SK-N-SH (cell line): ENCODE measurements around the gene SYNM. TPM values are rescaled to one million over a fixed set of nuclear protein-coding genes. Genes with fewer than 3 reads are reported as not detected.

ENCODE experiments used
- CTCF ChIA-PET: fragments of 300-600, 350-600 bp; formaldehyde crosslinking; extraction: SDS; loops from one replicate; lab custom pipeline; 2021; lab: Yijun Ruan, JAX
- POLR2A ChIA-PET: fragments of 350-600 bp; sonication (Branson Sonifier 250); formaldehyde crosslinking; extraction: SDS; loops from one replicate; lab custom pipeline; 2020; ENCODE audit warnings: antibody characterized with exemption, inconsistent platforms; lab: Yijun Ruan, JAX
- DNase-seq: peaks from one replicate; pipeline ENCODE4 v3.0.0; 2012
- H2AFZ ChIP-seq: fragments of 200-600 bp; sonication (generic); 2 replicates; pipeline ENCODE4 v1.8.1; 2016; ENCODE audit warnings: antibody characterized with exemption, mild to moderate bottlenecking, low read depth
- H3F3A ChIP-seq: fragments of 200-600 bp; sonication (generic); replicated peaks from 2 replicates; pipeline ENCODE3; 2016; ENCODE audit warnings: antibody characterized with exemption, mild to moderate bottlenecking; ENCODE audit not compliant: insufficient read depth
- H3K27ac ChIP-seq, 2 experiments: fragments of 200-500 bp in 1 of 2; fragments of 200-600 bp in 1 of 2; sonication (Bioruptor generic) in 1 of 2; sonication (generic), shearing (Covaris generic) in 1 of 2; 2 replicates each; pipeline versions ENCODE4 v1.5.1 to v1.6.1; 2014 to 2016; ENCODE audit warnings: low read depth in 2 of 2, inconsistent platforms in 1 of 2, low read length in 1 of 2, mild to moderate bottlenecking in 1 of 2, mixed read lengths in 1 of 2
- H3K27me3 ChIP-seq: fragments of 200-600 bp; sonication (generic), shearing (Covaris generic); 2 replicates; pipeline ENCODE4 v1.6.1; 2016; ENCODE audit warnings: mixed run types; ENCODE audit not compliant: insufficient read depth
- H3K36me3 ChIP-seq, 2 experiments: fragments of 200-500 bp in 1 of 2; fragments of 200-600 bp in 1 of 2; sonication (Bioruptor generic) in 1 of 2; sonication (generic) in 1 of 2; replicated peaks in 1 of 2; 2 replicates each; pipeline versions ENCODE3 to v1.5.1; 2014 to 2016; ENCODE audit warnings: low read length in 1 of 2, mild to moderate bottlenecking in 1 of 2; ENCODE audit not compliant: insufficient read depth in 2 of 2, control insufficient read depth in 1 of 2
- H3K4me1 ChIP-seq, 2 experiments: fragments of 200-500 bp in 1 of 2; fragments of 200-600 bp in 1 of 2; sonication (Bioruptor generic) in 1 of 2; sonication (generic), shearing (Covaris generic) in 1 of 2; 2 replicates each; pipeline versions ENCODE4 v1.5.1 to v1.6.1; 2014 to 2016; ENCODE audit warnings: low read depth in 1 of 2, low read length in 1 of 2, mixed run types in 1 of 2; ENCODE audit not compliant: insufficient read depth in 2 of 2, control insufficient read depth in 1 of 2
- H3K4me2 ChIP-seq: fragments of 200-600 bp; sonication (generic), shearing (Covaris generic); 2 replicates; pipeline ENCODE4 v1.6.1; 2017; ENCODE audit warnings: mixed run types
- H3K4me3 ChIP-seq, 2 experiments: fragments of 200-500 bp in 1 of 2; fragments of 200-600 bp in 1 of 2; sonication (Bioruptor generic) in 1 of 2; sonication (generic), shearing (Covaris generic) in 1 of 2; 2 replicates each; pipeline versions ENCODE4 v1.5.1 to v1.8.1; 2014 to 2016; ENCODE audit warnings: low read depth in 2 of 2, inconsistent platforms in 1 of 2, low read length in 1 of 2, mild to moderate bottlenecking in 1 of 2, mixed read lengths in 1 of 2, moderate library complexity in 1 of 2
- H3K79me2 ChIP-seq: fragments of 200-600 bp; sonication (generic); 2 replicates; pipeline ENCODE4 v1.8.1; 2017; ENCODE audit warnings: mild to moderate bottlenecking; ENCODE audit not compliant: insufficient read depth
- H3K9ac ChIP-seq: fragments of 200-600 bp; sonication (generic); 2 replicates; pipeline ENCODE4 v1.6.1; 2017; ENCODE audit warnings: mixed run types
- H3K9me2 ChIP-seq: fragments of 200-600 bp; sonication (generic); 2 replicates; pipeline ENCODE4 v1.6.1; 2017; ENCODE audit warnings: mixed run types
- H3K9me3 ChIP-seq: fragments of 200-600 bp; sonication (generic); 2 replicates; pipeline ENCODE4 v1.6.1; 2017; ENCODE audit warnings: mixed run types, mild to moderate bottlenecking, moderate library complexity
- H4K20me1 ChIP-seq: fragments of 200-600 bp; sonication (generic); 2 replicates; pipeline ENCODE4 v1.6.1; 2017; ENCODE audit warnings: mild to moderate bottlenecking, mixed run types; ENCODE audit not compliant: insufficient read depth
- CHD2 ChIP-seq: fragments of 150-350 bp; IDR thresholded peaks from 2 replicates; pipeline ENCODE4 v1.6.1; 2018; ENCODE audit warnings: low read length; ENCODE audit not compliant: partially characterized antibody
- GABPA ChIP-seq: IDR thresholded peaks from 2 replicates; pipeline ENCODE4 v1.4.0; 2012; ENCODE audit warnings: low read depth, mild to moderate bottlenecking
- GATA2 ChIP-seq: sonication (generic); formaldehyde crosslinking; IDR thresholded peaks from 2 replicates; pipeline ENCODE4 v1.5.0; 2020; ENCODE audit warnings: mild to moderate bottlenecking, missing genetic modification reagents
- MEF2A ChIP-seq: IDR thresholded peaks from 2 replicates; pipeline ENCODE4 v1.4.0; 2012; ENCODE audit warnings: low read depth, borderline replicate concordance
- MXI1 ChIP-seq: IDR thresholded peaks from 2 replicates; pipeline ENCODE4 v1.6.1; 2012; ENCODE audit warnings: mild to moderate bottlenecking, low read depth, low read length, improper control_type of control experiment
- NRF1 ChIP-seq: IDR thresholded peaks from 2 replicates; pipeline ENCODE4 v1.6.1; 2012; ENCODE audit warnings: low read depth, mild to moderate bottlenecking, low read length
- RAD21 ChIP-seq: IDR thresholded peaks from 2 replicates; pipeline ENCODE4 v1.6.1; 2012; ENCODE audit warnings: mild to moderate bottlenecking, low read length
- RCOR1 ChIP-seq: fragments of 150-350 bp; IDR thresholded peaks from 2 replicates; pipeline ENCODE4 v1.6.1; 2017; ENCODE audit warnings: antibody characterized with exemption, low read length
- RXRA ChIP-seq: IDR thresholded peaks from 2 replicates; pipeline ENCODE4 v1.4.0; 2012; ENCODE audit warnings: low read depth, mild to moderate bottlenecking, borderline replicate concordance
- SIN3A ChIP-seq: IDR thresholded peaks from 2 replicates; pipeline ENCODE4 v1.6.1; 2012; ENCODE audit warnings: low read depth, mild to moderate bottlenecking, low read length, moderate library complexity, borderline replicate concordance
- SMC3 ChIP-seq: IDR thresholded peaks from 2 replicates; pipeline ENCODE4 v1.6.1; 2012; ENCODE audit warnings: low read depth, low read length, improper control_type of control experiment
- TAF1 ChIP-seq: IDR thresholded peaks from 2 replicates; pipeline ENCODE4 v1.6.1; 2012; ENCODE audit warnings: low read depth, mild to moderate bottlenecking, low read length, moderate library complexity, borderline replicate concordance
- TCF12 ChIP-seq: IDR thresholded peaks from 2 replicates; pipeline ENCODE4 v1.4.0; 2012
- WGBS: methylation state at CpG from one replicate; pipeline ENCODE4 v1.1.6; 2017; ENCODE audit warnings: low lambda C conversion rate; 5-methylcytosine and 5-hydroxymethylcytosine counted together
- polyA plus RNA-seq, 3 experiments: library from polyadenylated mRNA; depleted of rRNA; stranded (reverse); fragments of >200 nt; gene quantifications; 2 replicates each; pipeline ENCODE4 v1.2.3, GENCODE V29; 2012
- TF ChIP-seq, protein P1 (sequence below): fragments of 150-350 bp; IDR thresholded peaks from 2 replicates; pipeline ENCODE4 v1.6.1; 2016; ENCODE audit warnings: mild to moderate bottlenecking, low read depth, low read length

SYNM gene
- polyA plus RNA-seq, 1 of the 3 experiments (the other 2 are of a cell fraction) = 5.0 TPM

- no peaks in the 10 kb centered on the region for H4K20me1 ChIP-seq
- H3K9me3 ChIP-seq = no peaks in the 10 kb centered on the region
- POLR2A ChIA-PET = no interaction called here
- TF ChIP-seq SMC3 = no peak
- no peak for TF ChIP-seq RCOR1
- no peak overlapping the region for H3K4me3 ChIP-seq
- 97% methylated on average over 13 of the region's 13 CpGs for WGBS
- H2AFZ ChIP-seq = no peak overlapping the region
- CTCF ChIA-PET = interaction anchor here (1.0 kb wide), 1 partner anchor 13 kb away, joined by 3 read pairs; no protein-coding TSS in a partner anchor
- no peak overlapping the region for H3K27ac ChIP-seq
- no peak overlapping the region for H3K4me2 ChIP-seq
- peaks cover 6% of the 10 kb centered on the region for H3F3A ChIP-seq
- H3K9ac ChIP-seq = no peak overlapping the region
- no peaks in the 10 kb centered on the region for H3K9me2 ChIP-seq
- no peaks in the 10 kb centered on the region; the same call in 1 of the 2 replicates for H3K79me2 ChIP-seq
- no peaks in the 10 kb centered on the region for H3K27me3 ChIP-seq
- no peak for DNase-seq
- H3K4me1 ChIP-seq = peaks cover 0 to 5% of the 10 kb centered on the region in 2 experiments; a peak in 2 of 4 replicates
- peaks cover 0 to 15% of the 10 kb centered on the region in 2 experiments for H3K36me3 ChIP-seq
Measured at GRCh38 chr15:99113547-99114271, 8.8 kb downstream of the SYNM start.

- ChIA-PET POLR2A (no interaction called here), CTCF (interaction anchor here (1.0 kb wide), 1 partner anchor 9 kb away, joined by 4 read pairs; no protein-coding TSS in a partner anchor)
- WGBS = 88% methylated on average over 12 of the region's 12 CpGs
- DNase-seq = no peak
- Histone ChIP-seq H4K20me1 (no peaks in the 10 kb centered on the region), H3K36me3 (peaks cover 0 to 21% of the 10 kb centered on the region in 2 experiments), H3K27me3 (no peaks in the 10 kb centered on the region), H3F3A (peaks cover 6% of the 10 kb centered on the region), H3K4me3 (no peak overlapping the region), H3K9ac (no peak overlapping the region), H3K4me2 (no peak overlapping the region), H3K9me2 (no peaks in the 10 kb centered on the region), H2AFZ (no peak overlapping the region), H3K4me1 (peaks cover 0 to 7% of the 10 kb centered on the region in 2 experiments; a peak in 1 of 4 replicates), H3K79me2 (no peaks in the 10 kb centered on the region; the same call in 1 of the 2 replicates), H3K9me3 (no peaks in the 10 kb centered on the region), H3K27ac (no peak overlapping the region)
- no peak for TF ChIP-seq RCOR1
Measured at GRCh38 chr15:99114511-99115299, 9.8 kb downstream of the SYNM start.

GRCh38 chr15:99115300-99116215 is 10.7 kb downstream of the SYNM start:
- Histone ChIP-seq H3K4me1 (peaks cover 0 to 7% of the 10 kb centered on the region in 2 experiments; a peak in 1 of 4 replicates), H3K9me2 (no peaks in the 10 kb centered on the region), H3K4me3 (no peak overlapping the region), H3K79me2 (no peaks in the 10 kb centered on the region; the same call in 1 of the 2 replicates), H3K27ac (no peak overlapping the region), H3F3A (peaks cover 6% of the 10 kb centered on the region), H3K27me3 (no peaks in the 10 kb centered on the region), H4K20me1 (no peaks in the 10 kb centered on the region), H3K4me2 (no peak overlapping the region), H3K9ac (no peak overlapping the region), H3K9me3 (no peaks in the 10 kb centered on the region), H2AFZ (no peak overlapping the region), H3K36me3 (peaks cover 0 to 21% of the 10 kb centered on the region in 2 experiments)
- no peak for DNase-seq
- WGBS = 83% methylated on average over 10 of the region's 11 CpGs
- CTCF ChIA-PET = no interaction called here
- POLR2A ChIA-PET = no interaction called here
- TF ChIP-seq SIN3A (no peak), TAF1 (no peak), RXRA (no peak), RAD21 (no peak), RCOR1 (no peak), CHD2 (no peak), GATA2 (CRISPR knock-in tag) (no peak), NRF1 (no peak), MEF2A (no peak), GABPA (no peak), MXI1 (no peak), TCF12 (no peak)
- TF ChIP-seq, protein P1, sequence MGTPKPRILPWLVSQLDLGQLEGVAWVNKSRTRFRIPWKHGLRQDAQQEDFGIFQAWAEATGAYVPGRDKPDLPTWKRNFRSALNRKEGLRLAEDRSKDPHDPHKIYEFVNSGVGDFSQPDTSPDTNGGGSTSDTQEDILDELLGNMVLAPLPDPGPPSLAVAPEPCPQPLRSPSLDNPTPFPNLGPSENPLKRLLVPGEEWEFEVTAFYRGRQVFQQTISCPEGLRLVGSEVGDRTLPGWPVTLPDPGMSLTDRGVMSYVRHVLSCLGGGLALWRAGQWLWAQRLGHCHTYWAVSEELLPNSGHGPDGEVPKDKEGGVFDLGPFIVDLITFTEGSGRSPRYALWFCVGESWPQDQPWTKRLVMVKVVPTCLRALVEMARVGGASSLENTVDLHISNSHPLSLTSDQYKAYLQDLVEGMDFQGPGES = no peak
